8988T (cell line): ENCODE results near the gene PAQR6.

ENCODE experiments used
- DNase-seq: peaks from one replicate; pipeline ENCODE4 v3.0.0; 2011

The PAQR6 gene, protein sequence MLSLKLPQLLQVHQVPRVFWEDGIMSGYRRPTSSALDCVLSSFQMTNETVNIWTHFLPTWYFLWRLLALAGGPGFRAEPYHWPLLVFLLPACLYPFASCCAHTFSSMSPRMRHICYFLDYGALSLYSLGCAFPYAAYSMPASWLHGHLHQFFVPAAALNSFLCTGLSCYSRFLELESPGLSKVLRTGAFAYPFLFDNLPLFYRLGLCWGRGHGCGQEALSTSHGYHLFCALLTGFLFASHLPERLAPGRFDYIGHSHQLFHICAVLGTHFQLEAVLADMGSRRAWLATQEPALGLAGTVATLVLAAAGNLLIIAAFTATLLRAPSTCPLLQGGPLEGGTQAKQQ

GRCh38 chr1:156247460-156248322 lies at the start of gene PAQR6:
PAQR6 (minus strand) TSS chr1:156248056; CDS start chr1:156246731, 1,325 bp downstream.
- no peak for DNase-seq

GRCh38 chr1:156295391-156295947 lies 47.6 kb upstream of the PAQR6 start, which contains the start of gene GLMP:
GLMP (minus strand) TSS chr1:156295679; CDS start chr1:156295645, 34 bp downstream.
- DNase-seq: peak; percentile 44

GRCh38 chr1:156293895-156294294 lies 46.0 kb upstream of the PAQR6 start:
- no peak for DNase-seq

DNA sequence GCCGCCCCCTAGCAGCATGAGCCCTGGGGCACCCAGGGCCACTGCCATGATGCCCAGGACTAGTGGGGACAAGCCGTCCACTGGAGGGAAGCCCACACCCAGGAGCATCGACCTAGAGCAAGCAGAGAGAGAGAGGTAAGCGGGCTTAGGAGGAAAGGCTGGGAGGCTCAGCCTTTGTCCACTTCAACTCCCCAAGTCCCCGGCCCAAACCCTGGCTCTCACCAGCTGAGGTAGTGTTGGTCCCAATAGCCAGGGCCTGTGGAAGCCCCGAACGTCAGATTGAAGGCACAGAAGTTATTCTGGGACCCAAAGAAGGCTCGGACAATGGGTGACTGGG lies 45.2 kb upstream of the PAQR6 start:
- DNase-seq: no peak

DNA sequence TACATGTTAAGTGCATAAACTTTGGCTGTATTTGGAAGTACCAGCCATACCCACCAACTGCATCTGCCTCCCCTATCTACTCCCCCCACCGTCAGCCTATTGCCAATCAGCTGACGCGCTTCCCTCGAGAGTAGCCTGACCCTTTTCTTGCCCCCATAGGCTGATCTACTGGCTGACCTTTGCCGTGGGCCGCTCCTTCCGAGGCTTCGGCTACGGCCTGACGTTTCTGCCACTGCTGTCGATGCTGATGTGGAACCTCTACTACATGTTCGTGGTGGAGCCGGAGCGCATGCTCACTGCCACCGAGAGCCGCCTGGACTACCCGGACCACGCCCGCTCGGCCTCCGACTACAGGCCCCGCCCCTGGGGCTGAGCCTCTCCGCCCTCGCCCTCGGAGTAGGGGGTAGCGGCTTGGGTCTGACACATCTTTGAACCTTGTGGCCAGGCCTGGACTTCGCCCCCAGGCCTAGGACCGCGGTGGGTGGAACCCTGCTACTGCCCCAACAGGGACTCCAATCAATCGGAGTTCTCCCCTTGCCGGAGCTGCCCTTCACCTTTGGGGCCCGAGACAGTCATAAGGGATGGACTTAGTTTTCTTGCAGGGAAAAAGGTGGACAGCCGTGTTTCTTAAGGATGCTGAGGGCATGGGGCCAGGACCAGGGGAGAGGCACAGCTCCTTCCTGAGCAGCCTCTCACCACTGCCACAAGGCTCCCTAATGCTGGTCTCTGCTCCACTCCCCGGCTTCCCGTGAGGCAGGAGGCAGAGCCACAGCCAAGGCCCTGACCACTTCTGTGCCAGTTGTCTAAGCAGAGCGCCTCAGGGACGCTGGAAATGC lies 43.6 kb upstream of the PAQR6 start:
- peak; percentile 86 for DNase-seq

GRCh38 chr1:156289857-156290256 lies 42.0 kb upstream of the PAQR6 start:
- DNase-seq: no peak

GRCh38 chr1:156286061-156286460 lies 38.2 kb upstream of the PAQR6 start:
- no peak for DNase-seq

DNA sequence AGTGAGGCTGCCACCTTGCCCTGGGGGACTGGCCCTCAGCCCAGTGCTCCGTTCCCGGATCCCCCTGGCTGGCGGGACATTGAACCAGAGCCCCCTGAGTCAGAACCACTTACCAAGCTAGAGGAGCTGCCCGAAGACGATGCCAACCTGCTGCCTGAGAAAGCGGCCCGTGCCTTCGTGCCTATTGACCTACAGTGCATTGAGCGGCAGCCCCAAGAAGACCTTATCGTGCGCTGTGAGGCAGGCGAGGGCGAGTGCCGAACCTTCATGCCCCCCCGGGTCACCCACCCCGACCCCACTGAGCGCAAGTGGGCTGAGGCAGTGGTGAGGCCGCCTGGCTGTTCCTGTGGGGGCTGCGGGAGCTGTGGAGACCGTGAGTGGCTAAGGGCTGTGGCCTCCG lies 37.6 kb upstream of the PAQR6 start:
- DNase-seq: no peak

- no peak for DNase-seq
Observed at GRCh38 chr1:156284757-156285156, 36.9 kb upstream of the PAQR6 start.

- no peak for DNase-seq
Observed at GRCh38 chr1:156284112-156284511, 36.3 kb upstream of the PAQR6 start, which contains the start of gene TMEM79. TMEM79 (plus strand) TSS chr1:156284325; CDS start chr1:156285227, 902 bp downstream.

- DNase-seq: no peak
Observed at GRCh38 chr1:156283521-156283920, 35.7 kb upstream of the PAQR6 start.

- DNase-seq: peak; percentile 74
Observed at GRCh38 chr1:156282479-156283222, 34.8 kb upstream of the PAQR6 start, which contains the start of gene SMG5. SMG5 (minus strand) TSS chr1:156282825; CDS start chr1:156282680, 145 bp downstream.

- DNase-seq: no peak
Observed at GRCh38 chr1:156281693-156282478, 34.0 kb upstream of the PAQR6 start.

GRCh38 chr1:156281281-156281680 lies 33.4 kb upstream of the PAQR6 start:
- no peak for DNase-seq

DNA sequence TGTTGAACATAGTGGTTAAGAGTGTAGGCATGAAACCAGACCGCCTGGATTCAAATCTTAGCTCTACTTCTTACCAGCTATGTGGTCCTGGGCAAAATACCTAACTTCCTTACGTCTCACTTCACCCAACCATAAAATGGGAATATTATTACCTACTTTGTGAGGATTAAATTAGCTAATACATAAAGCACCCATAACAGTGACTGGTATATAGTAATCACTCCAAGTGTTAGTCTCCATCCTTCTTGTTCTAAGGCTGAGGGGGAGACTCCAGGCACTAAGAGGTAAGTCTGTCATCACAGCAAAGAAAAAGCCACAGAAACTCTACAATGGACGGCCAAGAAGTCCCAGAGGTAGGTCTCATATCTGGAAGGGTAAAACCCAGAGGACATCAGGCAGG lies 32.0 kb upstream of the PAQR6 start:
- no peak for DNase-seq

GRCh38 chr1:156276966-156277381 lies 29.1 kb upstream of the PAQR6 start:
- no peak for DNase-seq

DNA sequence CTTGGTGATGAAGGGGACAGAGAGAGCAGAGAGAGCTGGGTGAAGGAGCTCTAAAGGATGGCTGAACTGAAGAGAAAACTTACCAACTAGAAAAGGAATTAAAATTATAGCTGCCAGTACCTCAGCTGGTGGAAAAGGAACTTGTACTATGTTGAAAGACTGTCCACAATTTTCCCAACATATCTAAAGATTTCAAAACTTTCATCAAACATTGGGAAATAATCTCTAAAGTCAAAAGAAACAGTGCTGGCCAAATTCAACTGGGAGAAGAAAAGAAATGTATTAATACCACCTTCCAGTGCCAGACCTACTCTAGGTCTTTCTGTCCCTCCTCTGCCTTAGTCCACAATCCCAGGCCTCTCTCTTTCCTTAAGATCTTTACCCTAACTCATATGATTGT lies 28.7 kb upstream of the PAQR6 start:
- DNase-seq: no peak

DNA sequence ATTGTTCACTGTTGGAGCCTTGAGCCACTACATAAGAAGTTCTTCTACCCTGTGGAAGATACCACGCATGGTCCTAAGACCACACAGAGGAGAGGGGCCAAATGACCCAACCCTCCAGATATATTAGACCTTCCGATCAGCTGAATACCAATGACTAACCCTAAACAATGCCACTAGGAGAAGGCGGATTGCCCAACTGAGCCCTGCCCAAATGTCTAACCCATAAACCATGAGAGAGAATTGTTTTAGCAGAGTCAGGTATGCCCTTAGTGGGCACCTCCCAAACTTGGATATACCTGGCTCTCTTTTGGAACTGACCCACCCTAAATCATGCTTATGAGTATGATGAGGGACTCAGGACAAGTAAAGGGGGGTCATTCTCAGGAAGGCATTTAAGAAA lies 22.5 kb upstream of the PAQR6 start:
- no peak for DNase-seq

- no peak for DNase-seq
Observed at GRCh38 chr1:156268336-156268735, 20.5 kb upstream of the PAQR6 start.

DNA sequence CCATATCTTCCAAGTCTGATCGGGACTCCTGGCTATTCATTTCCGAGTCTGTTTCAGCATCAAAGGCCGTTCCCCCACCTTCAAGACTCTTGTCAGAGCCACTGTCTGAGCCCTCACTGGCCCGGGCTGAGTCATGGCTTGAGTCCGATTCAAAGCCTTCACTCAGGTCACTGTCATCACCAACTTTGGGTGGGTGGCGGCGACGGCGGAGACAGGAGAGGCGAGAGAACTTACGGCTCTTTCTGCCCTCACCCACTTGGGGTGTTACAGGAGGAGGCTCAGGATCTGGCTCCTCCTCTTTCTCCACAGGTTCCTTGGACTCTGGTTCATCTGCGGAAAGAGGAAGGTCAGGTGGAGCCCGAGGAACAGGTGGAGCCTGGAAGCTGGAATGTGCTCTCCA lies 18.2 kb upstream of the PAQR6 start:
- no peak for DNase-seq

- DNase-seq: no peak
Observed at GRCh38 chr1:156263288-156263655, 15.4 kb upstream of the PAQR6 start.
